COLO829 (cell line): Measurements from ENCODE around the gene KRT80.
A peak's percentile ranks its signal among the peaks of the same experiment; 100 is the strongest.

Experiments
- DNase-seq: peaks from one replicate; pipeline ENCODE4 v3.0.0; 2012; ENCODE audit warnings: low spot score

The KRT80 gene

GRCh38 chr12:52228931-52229330 is 37.1 kb upstream of the KRT80 start:
- no peak for DNase-seq

- no peak for DNase-seq
These were observed 36.6 kb upstream of the KRT80 start for GRCh38 chr12:52228366-52228765.

DNA sequence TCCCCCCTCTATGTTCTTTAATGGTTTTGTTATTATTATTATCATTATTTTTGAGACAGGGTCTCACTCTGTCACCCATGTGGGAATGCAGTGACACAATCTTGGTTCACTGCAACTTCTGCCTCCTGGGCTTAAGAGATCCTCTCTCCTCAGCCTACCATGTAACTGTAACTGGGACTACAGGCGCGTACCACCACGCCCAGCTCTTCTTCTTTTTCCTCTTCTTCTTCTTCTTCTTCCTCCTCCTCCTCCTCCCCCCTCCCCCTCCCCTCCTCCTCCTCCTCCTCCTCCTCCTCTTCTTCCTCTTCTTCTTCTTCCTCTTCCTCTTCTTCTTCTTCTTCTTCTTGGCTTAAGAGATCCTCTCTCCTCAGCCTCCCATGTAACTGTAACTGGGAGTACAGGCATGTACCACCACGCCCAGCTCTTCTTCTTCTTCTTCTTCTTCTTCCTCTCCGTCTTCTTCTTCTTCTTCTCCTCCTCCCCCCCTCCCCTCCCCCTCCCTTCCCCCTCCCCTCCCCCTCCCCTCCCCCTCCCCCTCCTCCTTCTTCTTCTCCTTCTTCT is 35.9 kb upstream of the KRT80 start:
- no peak for DNase-seq

DNA sequence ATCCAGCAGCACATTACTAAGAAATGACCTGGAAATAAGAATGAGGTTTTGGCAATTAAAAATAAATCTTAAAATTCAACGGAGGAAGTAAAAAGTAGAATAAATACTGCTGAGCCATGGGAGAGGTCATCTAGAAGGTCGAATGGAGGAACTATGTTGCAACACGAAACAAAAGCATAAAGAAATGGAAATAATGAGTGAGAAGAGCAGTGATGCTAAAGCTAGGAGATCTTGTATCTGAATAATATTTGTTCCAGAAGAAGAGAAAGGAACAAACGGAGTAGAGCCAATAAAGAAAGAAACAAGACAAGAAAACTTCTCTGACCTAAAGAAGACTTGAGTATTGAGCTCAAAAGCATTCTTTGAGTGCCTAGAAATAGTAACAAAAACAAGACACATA is 34.6 kb upstream of the KRT80 start:
- DNase-seq = no peak

- DNase-seq = no peak
These were observed 33.9 kb upstream of the KRT80 start for GRCh38 chr12:52225752-52226151.

DNA sequence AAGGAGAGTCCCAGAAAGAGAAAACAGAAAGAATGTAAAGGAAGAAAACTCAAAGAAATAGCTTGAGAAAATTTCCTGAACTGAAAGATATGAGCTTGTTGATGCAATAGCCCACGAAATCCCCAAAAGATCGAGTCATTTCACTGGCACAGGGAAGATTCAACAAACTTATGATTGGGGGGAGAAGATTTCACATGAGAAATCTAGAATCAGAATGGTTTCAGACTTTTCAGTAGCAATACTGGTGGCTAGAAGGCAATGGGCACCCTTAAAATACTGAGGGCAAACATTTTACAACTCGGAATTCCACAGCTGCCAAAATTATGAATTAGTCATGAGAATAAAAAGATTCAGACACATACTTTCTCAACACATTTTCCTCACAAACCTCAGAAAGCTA is 32.3 kb upstream of the KRT80 start:
- no peak for DNase-seq

DNA sequence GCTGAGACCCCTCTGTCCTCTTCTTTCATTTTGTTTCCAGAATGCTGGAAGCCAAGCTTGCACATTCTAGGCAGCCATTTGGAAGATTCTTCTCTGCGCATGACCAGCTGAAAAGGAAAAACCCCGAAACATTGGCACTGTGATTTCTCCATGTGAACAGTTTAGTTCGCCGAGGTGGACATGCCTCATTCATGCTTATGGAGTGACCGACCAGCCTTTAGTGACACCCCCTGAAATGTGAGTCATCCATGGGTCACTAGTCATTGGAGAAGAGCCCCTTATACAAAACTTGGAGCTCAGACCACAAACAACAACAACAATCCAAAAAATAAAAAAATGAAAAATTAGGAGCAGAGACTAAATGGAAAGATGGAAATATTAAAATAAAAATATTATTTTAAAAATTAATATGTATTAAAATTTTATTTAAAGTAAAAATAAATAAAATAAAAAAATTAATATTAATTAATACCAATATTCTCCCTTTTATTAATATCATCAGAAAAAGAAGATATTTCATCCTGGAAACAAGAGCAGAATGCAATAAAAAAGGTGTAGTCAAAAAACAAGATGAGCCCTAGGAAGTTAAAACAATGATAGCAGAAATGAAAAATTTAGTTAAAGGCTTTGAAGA is 31.7 kb upstream of the KRT80 start:
- no peak for DNase-seq

DNA sequence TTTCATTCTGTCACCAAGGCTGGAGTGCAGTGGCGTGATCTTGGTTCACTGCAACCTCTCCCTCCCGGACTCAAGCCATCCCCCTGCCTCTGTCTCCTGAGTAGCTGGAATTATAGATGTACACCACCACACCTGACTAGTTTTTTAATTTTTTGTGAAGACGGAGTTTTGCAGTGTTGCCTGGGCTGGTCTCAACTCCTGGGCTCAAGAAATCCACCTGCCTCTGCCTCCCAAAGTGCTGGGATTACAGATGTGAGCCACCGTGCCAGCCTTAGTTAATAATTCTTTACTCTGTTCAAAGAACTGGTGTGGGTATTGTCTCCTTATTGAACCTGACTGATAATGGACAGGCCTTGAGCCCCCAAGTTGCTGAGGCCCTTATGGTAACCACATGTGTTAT is 30.9 kb upstream of the KRT80 start:
- no peak for DNase-seq

- no peak for DNase-seq
These were observed 30.2 kb upstream of the KRT80 start for GRCh38 chr12:52221912-52222457.

- no peak for DNase-seq
These were observed 29.4 kb upstream of the KRT80 start for GRCh38 chr12:52221070-52221781.

DNA sequence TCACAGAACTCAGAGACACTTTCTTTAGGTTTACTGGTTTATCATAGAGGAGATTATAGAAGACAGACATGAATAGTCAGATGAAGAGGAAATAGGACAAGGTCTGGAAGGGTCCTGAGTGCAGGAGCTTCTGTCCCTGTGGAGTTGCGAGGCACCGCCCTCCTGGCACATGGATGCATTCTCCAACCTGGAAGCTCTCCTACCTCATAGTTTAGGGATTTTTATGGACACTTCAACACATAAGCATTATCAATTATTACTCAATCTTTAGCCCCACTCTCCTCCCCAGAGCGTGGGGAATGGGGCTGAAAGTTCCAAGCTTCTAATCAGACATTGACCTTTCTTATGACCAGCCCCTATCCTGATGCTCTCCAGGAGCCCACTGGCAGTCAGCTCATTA is 28.7 kb upstream of the KRT80 start:
- DNase-seq = no peak

GRCh38 chr12:52218001-52218400 is 26.2 kb upstream of the KRT80 start:
- DNase-seq = no peak

GRCh38 chr12:52217223-52217622 is 25.4 kb upstream of the KRT80 start:
- DNase-seq = no peak

- no peak for DNase-seq
These were observed 25.0 kb upstream of the KRT80 start for GRCh38 chr12:52216807-52217206.

DNA sequence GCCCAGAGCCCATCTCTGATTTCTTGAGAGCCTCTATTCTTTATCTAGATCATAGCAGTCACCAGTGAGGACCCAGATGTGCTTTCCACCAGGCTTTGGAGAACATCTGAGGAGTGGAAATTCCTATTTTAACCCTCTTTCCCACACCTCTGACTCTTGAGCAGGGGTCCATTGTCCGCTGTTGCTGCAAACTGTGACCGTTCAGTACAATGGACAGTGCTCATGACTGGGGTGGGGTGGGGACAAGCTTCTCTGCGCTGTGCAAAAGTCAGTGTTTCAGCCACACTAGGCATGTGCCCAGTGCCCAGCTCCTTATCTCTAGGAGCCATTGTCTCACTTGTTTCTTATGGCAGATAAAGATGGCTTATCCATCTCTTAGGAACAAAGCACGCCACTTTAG is 24.3 kb upstream of the KRT80 start:
- DNase-seq = no peak

- no peak for DNase-seq
These were observed 23.8 kb upstream of the KRT80 start for GRCh38 chr12:52215587-52216031.

DNA sequence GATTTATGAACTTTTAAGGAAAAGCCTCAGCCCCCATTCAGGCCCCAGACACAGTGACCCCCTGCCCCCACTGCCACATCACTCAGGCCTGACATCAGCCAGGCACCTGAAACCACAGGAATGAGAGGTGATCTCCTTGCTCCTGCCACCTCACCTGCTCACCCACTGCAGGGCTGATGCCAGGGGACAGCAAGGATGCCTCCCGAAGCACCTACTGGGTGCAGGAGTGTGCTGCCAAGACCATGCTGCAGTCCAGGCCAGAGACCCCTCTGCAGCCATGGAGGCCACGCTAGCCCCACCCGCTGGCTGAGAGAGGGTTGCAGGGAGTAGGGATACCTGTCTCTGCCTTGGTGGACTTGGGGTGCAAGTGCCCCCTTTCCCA is 22.6 kb upstream of the KRT80 start:
- DNase-seq = no peak

DNA sequence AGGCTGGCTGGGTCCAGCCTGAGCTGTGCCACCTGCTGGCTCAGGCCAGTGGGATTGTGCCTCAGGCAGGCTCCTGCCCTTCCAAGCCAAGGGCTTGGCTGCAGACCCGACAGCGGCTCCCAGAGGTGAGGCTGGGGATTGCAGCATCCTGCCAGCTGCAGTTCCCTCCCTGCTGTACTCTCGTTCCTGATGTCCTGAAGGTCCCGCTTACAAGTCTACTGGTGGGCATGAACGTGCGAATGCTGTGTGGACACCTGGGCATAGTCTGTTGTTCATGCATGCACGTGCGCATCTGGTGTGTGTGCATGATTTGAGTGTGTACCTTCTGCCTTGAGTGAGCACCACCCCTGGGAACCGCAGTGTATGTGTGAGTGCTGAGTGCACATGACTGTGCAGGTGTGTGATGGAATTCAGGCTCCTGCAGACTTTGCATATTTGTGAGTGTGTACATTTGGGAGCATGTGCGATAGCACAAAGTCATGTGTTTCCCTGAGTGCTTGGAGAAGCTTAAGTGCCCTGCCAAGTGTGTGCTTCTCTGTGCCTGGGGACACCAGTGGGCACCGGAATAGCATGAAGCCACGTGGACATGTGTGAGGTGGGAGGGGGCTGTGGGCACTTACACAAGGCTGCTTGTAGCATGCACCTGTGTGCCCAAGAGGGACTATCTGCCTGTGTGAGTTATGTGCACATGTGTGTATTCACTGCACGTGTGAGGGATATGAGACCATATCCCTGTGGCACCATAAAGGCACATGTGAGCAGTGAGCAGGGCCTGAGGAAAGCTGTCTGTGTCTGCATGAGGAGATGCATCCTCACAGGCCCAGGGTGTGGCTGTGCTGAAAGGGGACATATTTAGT is 22.0 kb upstream of the KRT80 start:
- peak; percentile 74 for DNase-seq

GRCh38 chr12:52212701-52213563 is 21.1 kb upstream of the KRT80 start:
- no peak for DNase-seq

DNA sequence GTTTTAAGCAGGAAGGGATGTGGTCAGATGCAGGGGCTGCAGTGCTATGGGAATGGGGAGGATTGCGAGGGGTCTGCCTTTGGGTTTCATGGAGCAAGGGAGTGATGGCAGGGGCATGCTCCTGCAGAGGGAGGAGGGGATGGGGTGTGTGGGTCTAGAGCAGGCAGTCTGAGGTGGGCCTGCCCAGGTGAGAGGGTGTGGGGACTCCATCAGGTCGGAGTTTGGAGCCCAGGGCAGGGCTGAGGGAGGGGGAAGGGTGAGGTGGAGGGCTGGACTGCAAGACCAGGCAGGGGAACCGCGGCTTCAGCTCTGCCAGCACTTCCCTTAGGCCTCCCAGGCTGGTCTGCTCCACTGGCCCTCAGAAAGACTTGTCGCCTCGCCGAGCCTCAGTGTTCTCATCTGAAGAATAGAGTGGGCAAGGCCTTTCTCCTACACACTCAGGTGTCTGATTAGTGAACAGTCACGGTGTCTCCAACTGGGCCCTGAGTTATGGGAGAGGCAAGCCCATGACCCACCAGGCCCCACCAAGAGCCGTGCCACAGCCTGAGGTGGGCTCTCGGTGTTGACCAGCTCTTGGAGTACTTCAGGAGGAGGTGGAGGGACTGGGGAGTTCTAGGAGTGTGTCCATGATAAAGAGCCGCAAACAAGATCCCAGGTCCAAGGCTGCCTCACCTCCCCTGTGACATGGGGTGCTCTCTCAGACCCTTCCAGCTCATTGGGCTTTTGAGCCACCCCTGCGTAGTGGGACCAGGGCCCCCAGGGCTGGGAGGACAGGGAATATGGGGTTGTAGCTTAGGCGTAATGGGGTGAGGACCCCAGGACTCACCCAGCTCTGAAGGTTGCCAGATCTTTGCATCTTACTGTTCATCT is 20.1 kb upstream of the KRT80 start:
- no peak for DNase-seq
